EH (cell line): ENCODE data around the gene NTSR1.
A peak's percentile ranks its signal among the peaks of the same experiment; 100 is the strongest.

Experiments used
- DNase-seq: peaks from one replicate; pipeline ENCODE4 v3.0.0-alpha.2; 2015; ENCODE audit warnings: low read depth

NTSR1 gene

GRCh38 chr20:62755817-62756724 lies 47.4 kb downstream of the NTSR1 start:
- DNase-seq, result no peak

DNA sequence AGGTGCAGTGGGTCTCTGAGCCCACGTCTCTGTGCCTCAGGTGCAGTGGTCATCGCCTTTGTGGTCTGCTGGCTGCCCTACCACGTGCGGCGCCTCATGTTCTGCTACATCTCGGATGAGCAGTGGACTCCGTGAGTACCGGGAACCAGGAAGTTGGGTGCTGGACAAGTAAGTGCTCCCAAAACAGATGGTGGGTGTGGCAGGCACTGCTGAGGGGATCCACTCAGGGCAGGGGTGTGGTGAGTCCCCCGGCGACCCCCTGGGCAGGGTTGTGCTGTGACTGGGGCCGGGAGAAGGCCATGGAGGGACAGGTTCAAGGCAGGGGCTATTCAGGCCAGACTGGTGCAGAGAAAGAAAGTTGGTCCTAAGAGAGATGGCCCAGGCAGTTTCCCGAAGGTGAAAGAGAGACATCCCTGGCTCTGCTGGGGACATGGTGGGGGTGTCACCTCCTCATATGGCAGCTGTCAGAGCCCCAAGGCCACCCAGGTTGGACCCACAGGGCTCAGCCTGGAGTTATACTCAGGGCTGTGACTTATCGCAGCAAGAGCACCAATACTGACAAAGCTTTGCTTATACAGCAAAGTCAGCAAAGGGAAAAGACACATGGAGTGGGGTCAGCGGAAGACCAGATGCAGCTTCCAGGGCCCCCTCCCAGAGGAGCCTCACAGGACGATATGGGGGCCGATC lies 49.7 kb downstream of the NTSR1 start:
- DNase-seq, result no peak

GRCh38 chr20:62759981-62760431 lies 51.4 kb downstream of the NTSR1 start:
- DNase-seq, result no peak

- no peak for DNase-seq
Measured at GRCh38 chr20:62760471-62760855, 51.8 kb downstream of the NTSR1 start.

GRCh38 chr20:62760856-62761758 lies 52.5 kb downstream of the NTSR1 start:
- DNase-seq, result no peak

DNA sequence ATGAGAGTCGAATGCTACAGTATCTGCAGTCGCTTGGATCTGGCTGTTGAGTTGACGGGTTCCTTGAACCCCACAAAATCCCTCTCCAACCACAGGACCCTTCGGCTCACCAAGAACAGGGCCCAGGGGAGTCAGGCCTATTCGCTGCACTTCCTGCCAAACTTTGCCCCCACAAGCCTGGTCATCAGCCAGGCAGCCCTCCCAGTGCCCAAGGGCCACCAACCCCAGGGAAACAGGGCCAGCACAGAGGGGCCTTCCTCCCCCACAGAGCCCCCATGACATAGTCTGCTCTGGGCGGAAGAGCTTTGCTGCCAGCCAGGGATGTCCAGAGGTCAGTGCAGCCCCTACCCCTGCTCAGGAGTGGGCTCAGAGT lies 53.1 kb downstream of the NTSR1 start:
- no peak for DNase-seq

DNA sequence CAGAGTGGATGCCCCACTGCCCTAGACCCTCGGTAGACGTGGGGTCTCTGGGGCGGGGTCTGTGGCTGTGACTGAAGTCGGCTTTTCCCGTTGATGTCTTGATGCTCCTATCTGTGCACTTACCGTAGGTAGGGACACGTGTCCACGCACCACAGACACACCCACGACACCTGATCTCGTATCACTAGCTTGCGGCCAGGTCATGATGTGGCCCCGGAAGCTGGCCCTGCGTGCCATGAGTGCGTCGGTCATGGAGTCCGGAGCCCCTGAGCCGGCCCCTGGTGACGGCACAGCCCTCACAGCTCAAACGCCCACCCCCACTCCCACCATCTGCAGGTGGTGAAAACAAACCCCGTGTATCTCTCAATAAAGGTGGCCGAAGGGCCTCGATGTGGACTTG lies 53.7 kb downstream of the NTSR1 start:
- DNase-seq, result no peak

DNA sequence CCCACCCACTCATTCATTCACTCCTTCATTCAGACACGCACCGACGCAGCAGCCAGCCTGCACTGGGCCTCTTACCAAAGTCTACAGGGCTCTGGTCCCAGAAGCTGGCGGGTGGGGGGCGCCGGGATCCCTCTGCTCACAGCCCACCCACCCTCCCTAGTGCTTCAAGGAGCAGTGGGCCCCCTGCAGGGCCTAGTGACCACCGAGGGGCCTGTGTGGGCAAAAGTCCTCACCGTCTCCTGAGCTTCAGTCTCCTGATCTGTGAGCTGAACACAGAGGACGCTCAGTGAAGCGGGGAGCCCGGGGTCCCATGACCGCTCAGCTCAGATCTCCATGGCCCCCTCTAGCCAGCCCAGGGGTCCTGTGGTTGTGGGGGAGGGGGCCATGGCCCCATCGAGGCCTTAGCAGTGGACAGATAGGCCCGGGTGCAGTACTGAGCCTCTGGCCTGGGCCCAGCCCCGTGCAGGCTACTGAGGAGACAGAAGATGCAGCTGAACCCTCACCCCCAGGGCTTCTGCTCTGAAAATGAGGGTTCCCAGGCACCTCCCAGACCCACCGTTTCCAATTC lies 54.2 kb downstream of the NTSR1 start:
- DNase-seq, result no peak

DNA sequence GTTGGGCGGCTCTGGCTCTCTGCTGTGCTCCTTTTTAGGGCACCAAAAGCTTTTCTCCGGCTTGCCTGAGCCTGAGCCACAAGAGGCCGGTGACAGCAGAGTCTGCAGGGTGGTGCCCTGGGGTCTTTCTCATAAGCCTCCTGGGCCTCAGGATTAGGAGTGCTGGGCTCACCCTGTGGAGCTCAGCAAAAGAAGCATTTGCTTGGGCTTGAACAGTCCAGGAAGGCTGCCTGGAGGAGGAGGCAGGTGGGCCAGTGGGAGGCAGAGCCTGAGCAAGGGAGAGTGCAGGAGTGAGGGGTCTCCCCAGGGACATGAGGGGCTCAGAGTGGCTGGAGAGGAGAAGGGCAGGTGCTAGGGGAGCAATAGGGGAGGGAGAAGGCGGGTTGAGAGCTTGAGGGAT lies 54.8 kb downstream of the NTSR1 start:
- no peak for DNase-seq

GRCh38 chr20:62764156-62764935 lies 55.7 kb downstream of the NTSR1 start:
- no peak for DNase-seq

GRCh38 chr20:62765021-62765420 lies 56.4 kb downstream of the NTSR1 start:
- DNase-seq, result no peak

DNA sequence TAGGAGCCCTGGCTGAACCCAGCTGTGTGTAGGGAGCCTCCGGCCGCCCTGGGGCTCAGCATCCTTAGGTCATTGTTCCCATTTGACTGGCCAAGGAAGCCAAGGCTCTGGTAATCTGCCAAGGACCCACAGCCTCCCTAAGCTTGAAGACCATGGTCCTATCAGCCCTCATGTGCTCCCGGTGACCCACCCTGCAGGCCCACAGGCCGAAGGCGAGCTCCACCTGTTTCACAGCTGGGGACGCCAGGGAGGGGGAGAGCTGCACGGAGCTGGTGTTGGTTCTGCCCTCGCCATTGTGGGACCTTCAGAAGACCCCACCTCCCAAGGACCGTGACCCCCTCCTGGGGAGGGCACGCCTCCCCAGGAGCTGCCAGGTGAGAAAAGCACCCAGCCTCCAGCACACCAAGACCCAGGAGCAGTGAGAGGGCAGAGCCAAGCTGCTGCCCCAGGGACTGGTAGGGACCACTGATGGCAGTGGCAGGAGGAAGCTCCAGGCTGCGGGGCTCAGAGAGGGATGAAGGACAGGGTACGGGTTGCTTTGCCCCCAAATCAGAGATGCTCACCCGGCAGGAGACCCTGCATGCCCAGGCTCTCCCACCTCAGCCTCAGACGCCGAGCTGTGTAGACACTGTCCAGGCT lies 56.9 kb downstream of the NTSR1 start:
- no peak for DNase-seq

- no peak for DNase-seq
Measured at GRCh38 chr20:62766071-62766450, 57.4 kb downstream of the NTSR1 start.

- DNase-seq, result no peak
Measured at GRCh38 chr20:62766716-62767115, 58.1 kb downstream of the NTSR1 start.

DNA sequence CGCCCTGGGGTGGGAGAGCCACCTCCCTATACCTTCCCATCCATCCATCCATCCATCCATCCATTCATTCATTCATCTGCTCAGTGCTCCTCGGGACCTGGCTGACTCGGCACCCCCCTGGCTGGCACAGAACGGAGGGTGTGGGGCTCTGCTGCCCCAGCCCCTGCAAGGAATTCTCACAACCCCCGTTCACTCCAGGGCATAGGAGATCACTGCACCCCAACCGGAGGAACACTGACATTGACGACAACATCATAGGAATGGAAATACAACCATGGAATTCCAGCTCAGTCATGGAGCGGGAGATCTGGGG lies 59.6 kb downstream of the NTSR1 start:
- no peak for DNase-seq

GRCh38 chr20:62768551-62769287 lies 60.1 kb downstream of the NTSR1 start:
- DNase-seq, result peak; percentile 64

- DNase-seq, result no peak
Measured at GRCh38 chr20:62769346-62770071, 60.9 kb downstream of the NTSR1 start.

DNA sequence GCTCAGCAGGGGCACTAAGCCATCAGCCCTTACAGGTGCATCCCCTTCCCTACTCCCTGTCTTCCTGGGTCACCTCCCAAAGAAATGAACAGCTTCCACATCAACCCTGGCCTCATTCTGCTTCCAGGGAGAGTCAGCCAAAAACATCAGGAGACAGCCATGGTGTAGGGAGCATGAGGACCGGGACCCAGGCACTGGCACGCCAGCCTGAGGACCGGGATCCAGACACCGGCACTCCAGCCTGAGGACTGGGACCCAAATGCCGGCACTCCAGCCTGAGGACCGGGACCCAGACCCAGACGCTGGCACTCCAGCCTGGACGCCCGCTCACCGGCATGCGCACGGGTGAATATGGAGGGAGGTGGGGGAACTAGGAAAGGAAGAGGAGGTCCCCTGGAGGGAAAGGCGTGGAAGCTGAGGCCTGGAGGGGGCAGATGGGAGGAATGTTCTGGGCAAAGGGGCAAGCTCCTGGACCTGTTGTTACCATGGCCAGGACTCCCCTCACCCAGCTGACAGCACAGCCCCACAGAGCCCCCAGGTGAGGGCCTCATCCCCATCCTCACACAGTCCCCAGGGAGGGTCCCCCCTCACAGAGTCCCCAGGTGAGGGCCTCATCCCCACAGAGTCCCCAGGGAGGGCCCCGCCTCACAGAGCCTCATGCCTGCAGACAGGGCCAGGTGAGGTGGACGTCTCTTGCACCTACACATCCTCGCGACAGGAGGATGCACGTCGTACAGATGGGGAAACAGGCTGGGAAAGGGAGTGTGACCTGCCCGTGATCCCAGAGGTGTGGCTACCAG lies 61.7 kb downstream of the NTSR1 start:
- DNase-seq, result no peak

- no peak for DNase-seq
Measured at GRCh38 chr20:62770916-62771315, 62.3 kb downstream of the NTSR1 start.
